GM19099 (cell line): ENCODE results near the gene TDO2.
A peak's percentile ranks its signal among the peaks of the same experiment; 100 is the strongest.

Experiments
- POLR2A ChIP-seq: IDR thresholded peaks from 3 replicates; pipeline ENCODE4 v1.6.1; 2011; ENCODE audit warnings: low read depth; ENCODE audit not compliant: insufficient read length; ENCODE audit errors: extremely low read depth

The TDO2 gene

GRCh38 chr4:155935389-155935986 lies 32.0 kb downstream of the TDO2 start:
- no peak for TF ChIP-seq POLR2A

GRCh38 chr4:155941085-155941790 lies 37.7 kb downstream of the TDO2 start:
- no peak for TF ChIP-seq POLR2A

DNA sequence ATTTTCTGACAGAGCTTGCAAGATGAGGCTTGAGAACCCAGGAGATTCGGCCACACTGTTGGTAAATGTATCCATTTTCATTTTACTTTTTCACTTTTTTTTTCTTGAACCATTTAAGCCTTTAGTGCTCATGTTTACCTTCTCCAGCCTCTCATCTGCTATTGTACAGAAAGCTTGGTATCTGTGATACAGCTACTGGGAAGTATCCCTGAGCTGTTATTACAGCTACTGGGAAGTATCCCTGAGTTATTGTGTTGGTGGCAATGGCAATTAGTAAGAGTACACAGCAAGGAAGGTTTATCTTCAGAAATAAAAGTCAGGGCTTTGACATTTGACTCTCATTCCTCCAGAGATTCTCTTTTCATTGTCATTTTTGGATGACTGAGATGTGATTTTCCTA lies 38.3 kb downstream of the TDO2 start:
- no peak for TF ChIP-seq POLR2A

DNA sequence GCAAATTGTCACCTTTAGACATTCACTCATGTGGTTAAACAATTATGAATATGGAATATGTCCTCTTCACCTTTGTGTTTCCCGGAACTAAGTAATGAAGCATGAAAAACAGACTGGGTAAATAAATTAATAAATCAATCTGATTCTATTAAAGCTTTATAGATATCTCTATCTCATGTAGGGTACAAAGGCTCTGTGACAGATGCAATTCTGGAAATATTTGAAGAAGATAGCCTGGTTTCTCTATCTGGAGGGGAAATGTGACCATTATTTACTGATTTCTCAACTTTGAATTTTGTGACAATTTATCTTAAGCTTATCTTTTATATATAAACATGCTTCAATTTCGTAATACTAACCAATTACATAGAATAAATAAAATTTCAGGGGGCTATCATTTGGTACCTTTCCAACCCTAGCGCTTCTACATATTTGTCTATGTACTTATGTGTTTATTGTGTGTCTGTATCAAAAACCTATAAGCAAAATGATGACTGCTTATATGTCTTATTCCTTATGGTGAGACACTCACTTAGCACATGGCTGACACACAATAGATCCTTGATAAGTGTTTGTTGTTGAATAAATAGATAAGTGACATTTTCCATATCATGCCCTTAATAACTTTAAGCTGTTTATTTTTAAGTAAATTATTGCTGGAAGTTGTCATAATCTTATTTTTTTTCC lies 40.3 kb downstream of the TDO2 start:
- TF ChIP-seq POLR2A = no peak

DNA sequence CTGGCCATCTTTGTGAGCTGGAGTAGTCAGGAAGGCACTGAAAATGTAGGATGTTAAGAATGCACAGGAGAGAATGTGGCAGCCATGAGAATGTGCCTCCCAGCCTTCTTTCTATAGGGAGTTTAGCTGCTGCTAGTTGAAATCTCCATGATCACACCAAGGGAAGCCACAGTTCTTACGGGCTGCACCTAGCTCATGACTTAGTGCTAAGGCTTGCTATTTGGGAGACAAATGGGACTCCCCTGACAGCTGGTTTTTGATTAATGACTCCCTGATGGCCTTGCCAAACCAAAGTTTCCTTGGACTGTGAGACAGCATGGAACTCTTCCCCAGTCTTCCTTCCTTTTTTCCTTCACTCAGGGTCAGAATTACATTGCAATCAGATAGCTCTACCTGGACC lies 41.0 kb downstream of the TDO2 start:
- no peak for TF ChIP-seq POLR2A

GRCh38 chr4:155946486-155946885 lies 43.0 kb downstream of the TDO2 start:
- no peak for TF ChIP-seq POLR2A

DNA sequence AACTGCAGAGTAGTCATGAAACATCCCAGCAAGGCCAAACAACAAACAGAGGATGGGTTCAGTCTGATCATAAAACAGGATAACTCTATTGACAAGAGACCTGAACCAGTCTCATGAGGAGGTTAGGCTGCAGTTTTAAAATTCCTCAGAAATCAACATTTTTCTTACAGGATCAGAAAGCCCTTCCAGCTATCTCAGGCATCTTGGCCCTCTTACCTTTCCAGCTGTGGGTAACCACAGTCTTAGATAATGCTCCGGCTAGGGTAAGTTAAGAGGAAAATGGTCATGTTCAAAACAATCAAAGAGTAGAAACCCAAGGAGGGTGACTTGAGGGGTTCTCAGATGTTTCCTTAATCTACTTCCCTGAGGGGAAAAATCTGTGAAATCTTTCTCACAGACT lies 45.0 kb downstream of the TDO2 start:
- no peak for TF ChIP-seq POLR2A

GRCh38 chr4:155950461-155950860 lies 47.0 kb downstream of the TDO2 start:
- TF ChIP-seq POLR2A = no peak

DNA sequence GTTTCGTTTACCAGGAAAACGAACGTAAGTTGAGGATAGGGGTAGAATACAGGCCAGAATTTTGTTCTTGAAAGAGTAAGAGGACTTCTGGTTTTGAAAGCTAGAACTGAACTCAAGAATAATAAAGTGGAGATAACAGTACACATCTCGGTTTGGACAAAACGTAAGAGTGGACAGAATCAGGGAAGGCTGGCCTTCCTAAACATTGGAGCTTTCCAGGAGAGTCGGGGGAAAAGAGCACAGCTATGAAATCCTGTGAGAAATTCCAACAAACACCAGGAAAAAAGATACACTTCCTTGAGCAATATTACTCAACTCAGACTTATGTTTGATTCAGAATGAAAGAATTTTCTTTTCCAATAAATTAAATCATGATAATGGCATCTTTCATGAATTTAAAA lies 49.0 kb downstream of the TDO2 start:
- no peak for TF ChIP-seq POLR2A

GRCh38 chr4:155953151-155954117 lies 49.9 kb downstream of the TDO2 start, which contains the start of gene CTSO:
Gene CTSO, minus strand, starts transcription at chr4:155953866. Its CDS starts 19 bp downstream, at chr4:155953847.
- TF ChIP-seq POLR2A = peak; percentile 92

DNA sequence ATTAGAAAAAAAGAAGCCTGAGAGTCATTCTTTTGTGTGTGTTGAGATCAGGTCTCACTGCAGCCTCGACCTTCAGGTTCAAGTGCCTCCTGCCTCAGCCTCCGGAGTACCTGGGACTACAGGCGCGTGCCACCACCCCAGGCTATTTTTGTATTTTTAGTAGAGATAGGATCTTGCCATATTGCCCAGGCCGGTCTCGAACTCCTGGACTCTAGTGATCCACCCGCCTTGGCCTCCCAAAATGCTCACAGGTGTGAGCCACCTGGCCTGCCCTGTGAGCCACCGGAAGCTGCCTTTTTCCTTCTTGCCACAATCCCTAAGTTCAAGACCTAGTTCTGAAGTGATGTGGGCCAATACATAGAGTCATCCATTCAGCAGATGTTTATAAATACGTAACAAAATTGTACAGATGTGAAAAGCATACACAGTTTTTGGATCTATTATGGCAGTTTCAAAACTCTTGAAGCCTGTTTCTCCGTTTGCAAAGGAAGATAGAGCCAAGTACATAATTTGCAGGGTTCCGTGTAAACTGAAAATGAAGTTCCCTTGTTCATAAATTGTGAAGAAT lies 50.7 kb downstream of the TDO2 start:
- TF ChIP-seq POLR2A = no peak

- no peak for TF ChIP-seq POLR2A
These were observed 51.4 kb downstream of the TDO2 start for GRCh38 chr4:155954939-155955338.

DNA sequence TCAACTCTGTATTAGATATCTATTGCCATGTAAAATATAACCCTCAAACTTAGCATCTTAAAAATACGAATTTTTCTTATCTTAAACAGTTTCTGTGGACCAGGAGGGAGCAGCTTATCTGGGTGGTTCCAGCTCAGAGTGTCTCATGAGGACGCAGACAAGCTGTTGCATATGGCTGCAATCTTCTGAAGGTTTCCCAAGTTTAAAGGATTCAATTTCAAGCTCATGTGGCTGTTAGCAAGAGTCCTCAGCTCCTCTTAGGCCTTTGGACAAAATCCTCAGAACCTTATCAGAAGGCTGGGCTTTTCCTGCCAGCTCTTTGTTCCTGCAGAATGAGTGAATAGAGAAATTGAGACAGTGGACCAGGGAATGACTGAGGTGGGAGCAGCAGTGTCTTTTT lies 53.0 kb downstream of the TDO2 start:
- no peak for TF ChIP-seq POLR2A

GRCh38 chr4:155959417-155959816 lies 55.9 kb downstream of the TDO2 start:
- TF ChIP-seq POLR2A = no peak

GRCh38 chr4:155960522-155960921 lies 57.0 kb downstream of the TDO2 start:
- TF ChIP-seq POLR2A = no peak
